GM23338 (cell line): ENCODE measurements around the gene MKLN1. TPM values are rescaled to one million over a fixed set of nuclear protein-coding genes. Genes with fewer than 3 reads are reported as not detected.

ENCODE experiments used
- ATAC-seq: fragments of 200-7000 bp; cut with Tn5 transposase; 3 replicates; pipeline ENCODE4 v1.9.1; 2020
- DNase-seq: peaks from one replicate; pipeline ENCODE4 v3.0.0-alpha.2; 2015; ENCODE audit warnings: low spot score
- H2AFZ ChIP-seq: fragments of 200-600 bp; sonication (generic); 2 replicates; pipeline ENCODE4 v1.8.0; 2016; ENCODE audit warnings: antibody characterized with exemption, mild to moderate bottlenecking, moderate library complexity
- H3F3A ChIP-seq: fragments of 200-600 bp; sonication (generic); replicated peaks from 2 replicates; pipeline ENCODE4 v1.8.0; 2017; ENCODE audit warnings: antibody characterized with exemption, mixed run types, low read depth
- H3K27ac ChIP-seq: fragments of 200-600 bp; sonication (generic); 2 replicates; pipeline ENCODE4 v1.6.1; 2016; ENCODE audit warnings: low read depth
- H3K27me3 ChIP-seq: fragments of 200-600 bp; sonication (generic); 2 replicates; pipeline ENCODE4 v1.8.0; 2016; ENCODE audit warnings: mild to moderate bottlenecking, mixed run types, moderate library complexity; ENCODE audit not compliant: insufficient read depth
- H3K36me3 ChIP-seq: fragments of 200-600 bp; sonication (generic); 2 replicates; pipeline ENCODE4 v1.8.0; 2016; ENCODE audit warnings: mild to moderate bottlenecking; ENCODE audit not compliant: insufficient read depth
- H3K4me1 ChIP-seq: fragments of 200-600 bp; sonication (generic); 2 replicates; pipeline ENCODE4 v1.8.0; 2016; ENCODE audit warnings: mild to moderate bottlenecking, moderate library complexity; ENCODE audit not compliant: insufficient read depth
- H3K4me2 ChIP-seq: fragments of 200-600 bp; sonication (generic); 2 replicates; pipeline ENCODE4 v1.7.1; 2017; ENCODE audit warnings: mixed run types
- H3K4me3 ChIP-seq: fragments of 200-600 bp; sonication (generic); 2 replicates; pipeline ENCODE4 v1.6.1; 2016; ENCODE audit warnings: mixed run types
- H3K79me2 ChIP-seq: fragments of 200-600 bp; sonication (generic); replicated peaks from 2 replicates; pipeline ENCODE4 v1.8.0; 2017; ENCODE audit warnings: mild to moderate bottlenecking; ENCODE audit not compliant: insufficient read depth
- H3K9me2 ChIP-seq: fragments of 200-600 bp; sonication (generic); 2 replicates; pipeline ENCODE4 v1.8.0; 2017; ENCODE audit not compliant: insufficient read depth
- H4K20me1 ChIP-seq: fragments of 200-600 bp; sonication (generic); replicated peaks from 2 replicates; pipeline ENCODE4 v1.8.0; 2017; ENCODE audit warnings: mild to moderate bottlenecking; ENCODE audit not compliant: insufficient read depth
- H3K27ac Mint-ChIP-seq: 2 replicates; pipeline ENCODE4 v1.8.0; 2020; ENCODE audit warnings: inconsistent platforms, mild to moderate bottlenecking, moderate library complexity, mixed read lengths
- H3K27me3 Mint-ChIP-seq: 3 replicates; pipeline ENCODE4 v1.8.0; 2022; ENCODE audit warnings: low read depth, mild to moderate bottlenecking, moderate library complexity, mixed read lengths, inconsistent platforms; ENCODE audit not compliant: insufficient read depth, poor library complexity
- H3K36me3 Mint-ChIP-seq: 3 replicates; pipeline ENCODE4 v1.8.0; 2021; ENCODE audit warnings: low read depth, mild to moderate bottlenecking, inconsistent platforms, moderate library complexity, mixed read lengths
- H3K4me1 Mint-ChIP-seq: 3 replicates; pipeline ENCODE4 v1.8.0; 2020; ENCODE audit warnings: mild to moderate bottlenecking, inconsistent platforms, mixed read lengths
- H3K4me3 Mint-ChIP-seq: 3 replicates; pipeline ENCODE4 v1.8.0; 2021; ENCODE audit warnings: moderate library complexity, mild to moderate bottlenecking, inconsistent platforms, mixed read lengths
- H3K9me3 Mint-ChIP-seq: 3 replicates; pipeline ENCODE4 v1.8.0; 2020; ENCODE audit warnings: moderate library complexity, mild to moderate bottlenecking, inconsistent platforms, mixed read lengths
- CREB1 ChIP-seq: fragments of 250-450 bp; sonication (Bioruptor Pico); IDR thresholded peaks from 2 replicates; pipeline ENCODE4 v1.5.0; 2020; ENCODE audit warnings: low read depth, mild to moderate bottlenecking, moderate library complexity
- EZH2 ChIP-seq: fragments of 200-600 bp; sonication (generic); IDR thresholded peaks from one replicate; pipeline ENCODE4 v1.8.0; 2017; ENCODE audit warnings: antibody characterized with exemption, mild to moderate bottlenecking, low read depth; ENCODE audit not compliant: unreplicated experiment
- JUNB ChIP-seq: IDR thresholded peaks from one replicate; pipeline ENCODE4 v1.6.1; 2016; ENCODE audit warnings: antibody characterized with exemption; ENCODE audit not compliant: unreplicated experiment
- NANOG ChIP-seq: IDR thresholded peaks from 2 replicates; pipeline ENCODE4 v1.6.1; 2016; ENCODE audit warnings: antibody characterized with exemption, borderline replicate concordance
- STAT1 ChIP-seq: IDR thresholded peaks from one replicate; pipeline ENCODE4 v1.6.1; 2016; ENCODE audit warnings: antibody characterized with exemption; ENCODE audit not compliant: unreplicated experiment
- ZNF114 ChIP-seq: fragments of 250-450 bp; sonication (Bioruptor Pico); IDR thresholded peaks from 2 replicates; pipeline ENCODE4 v1.5.0; 2020; ENCODE audit warnings: mild to moderate bottlenecking, moderate library complexity
- ZNF331 ChIP-seq: fragments of 250-450 bp; sonication (Bioruptor Pico); IDR thresholded peaks from 2 replicates; pipeline ENCODE4 v1.5.0; 2020; ENCODE audit warnings: low read depth, mild to moderate bottlenecking, moderate library complexity
- polyA plus RNA-seq: library from polyadenylated mRNA; unstranded; fragments of >200 nt; fragmentation: Nextera tagmentation; extraction: Ambion mirVana; gene quantifications from 2 replicates; pipeline ENCODE4 v1.2.1, GENCODE V29; 2016
- total RNA-seq: library from RNA; depleted of rRNA; stranded (reverse); fragments of >200 nt; shearing (Covaris generic); gene quantifications from 2 replicates; pipeline ENCODE4 v1.2.3, GENCODE V29; 2014
- TF ChIP-seq, protein P1 (sequence below): fragments of 250-450 bp; sonication (Bioruptor Pico); IDR thresholded peaks from 2 replicates; pipeline ENCODE4 v1.5.0; 2020; ENCODE audit warnings: mild to moderate bottlenecking, moderate library complexity
- TF ChIP-seq, protein P2 (sequence below), 2 experiments: fragments of 200-600 bp in 1 of 2; sonication (generic) in 1 of 2; conservative IDR thresholded peaks; 2 replicates each; pipeline versions ENCODE4 v1.5.1 to v1.6.1; 2016 to 2017; ENCODE audit warnings: antibody characterized with exemption in 2 of 2, low read depth in 2 of 2, mild to moderate bottlenecking in 2 of 2, moderate library complexity in 1 of 2

The MKLN1 gene
- total and polyA plus RNA-seq, 2 experiments from 2014 or later: 25.3 to 46.5 TPM

- Histone ChIP-seq H3K4me3 (no peak overlapping the region), H3K4me1 (no peaks in the 10 kb centered on the region), H3K36me3 (peaks cover 6% of the 10 kb centered on the region; the same call in 1 of the 2 replicates), H3K79me2 (no peaks in the 10 kb centered on the region), H2AFZ (no peak overlapping the region), H3K27ac (no peak overlapping the region), H4K20me1 (no peaks in the 10 kb centered on the region), H3F3A (no peaks in the 10 kb centered on the region), H3K4me2 (no peak overlapping the region), H3K9me2 (no peaks in the 10 kb centered on the region), H3K27me3 (no peaks in the 10 kb centered on the region)
- no peaks in the 10 kb centered on the region for H3K9me3 Mint-ChIP-seq
- peaks cover 39% of the 10 kb centered on the region for H3K36me3 Mint-ChIP-seq
- no peak overlapping the region for H3K4me3 Mint-ChIP-seq
- no peak overlapping the region for H3K27ac Mint-ChIP-seq
- peaks cover 7% of the 10 kb centered on the region for H3K4me1 Mint-ChIP-seq
- ATAC-seq (no peak), DNase-seq (no peak)
- TF ChIP-seq, protein P1, sequence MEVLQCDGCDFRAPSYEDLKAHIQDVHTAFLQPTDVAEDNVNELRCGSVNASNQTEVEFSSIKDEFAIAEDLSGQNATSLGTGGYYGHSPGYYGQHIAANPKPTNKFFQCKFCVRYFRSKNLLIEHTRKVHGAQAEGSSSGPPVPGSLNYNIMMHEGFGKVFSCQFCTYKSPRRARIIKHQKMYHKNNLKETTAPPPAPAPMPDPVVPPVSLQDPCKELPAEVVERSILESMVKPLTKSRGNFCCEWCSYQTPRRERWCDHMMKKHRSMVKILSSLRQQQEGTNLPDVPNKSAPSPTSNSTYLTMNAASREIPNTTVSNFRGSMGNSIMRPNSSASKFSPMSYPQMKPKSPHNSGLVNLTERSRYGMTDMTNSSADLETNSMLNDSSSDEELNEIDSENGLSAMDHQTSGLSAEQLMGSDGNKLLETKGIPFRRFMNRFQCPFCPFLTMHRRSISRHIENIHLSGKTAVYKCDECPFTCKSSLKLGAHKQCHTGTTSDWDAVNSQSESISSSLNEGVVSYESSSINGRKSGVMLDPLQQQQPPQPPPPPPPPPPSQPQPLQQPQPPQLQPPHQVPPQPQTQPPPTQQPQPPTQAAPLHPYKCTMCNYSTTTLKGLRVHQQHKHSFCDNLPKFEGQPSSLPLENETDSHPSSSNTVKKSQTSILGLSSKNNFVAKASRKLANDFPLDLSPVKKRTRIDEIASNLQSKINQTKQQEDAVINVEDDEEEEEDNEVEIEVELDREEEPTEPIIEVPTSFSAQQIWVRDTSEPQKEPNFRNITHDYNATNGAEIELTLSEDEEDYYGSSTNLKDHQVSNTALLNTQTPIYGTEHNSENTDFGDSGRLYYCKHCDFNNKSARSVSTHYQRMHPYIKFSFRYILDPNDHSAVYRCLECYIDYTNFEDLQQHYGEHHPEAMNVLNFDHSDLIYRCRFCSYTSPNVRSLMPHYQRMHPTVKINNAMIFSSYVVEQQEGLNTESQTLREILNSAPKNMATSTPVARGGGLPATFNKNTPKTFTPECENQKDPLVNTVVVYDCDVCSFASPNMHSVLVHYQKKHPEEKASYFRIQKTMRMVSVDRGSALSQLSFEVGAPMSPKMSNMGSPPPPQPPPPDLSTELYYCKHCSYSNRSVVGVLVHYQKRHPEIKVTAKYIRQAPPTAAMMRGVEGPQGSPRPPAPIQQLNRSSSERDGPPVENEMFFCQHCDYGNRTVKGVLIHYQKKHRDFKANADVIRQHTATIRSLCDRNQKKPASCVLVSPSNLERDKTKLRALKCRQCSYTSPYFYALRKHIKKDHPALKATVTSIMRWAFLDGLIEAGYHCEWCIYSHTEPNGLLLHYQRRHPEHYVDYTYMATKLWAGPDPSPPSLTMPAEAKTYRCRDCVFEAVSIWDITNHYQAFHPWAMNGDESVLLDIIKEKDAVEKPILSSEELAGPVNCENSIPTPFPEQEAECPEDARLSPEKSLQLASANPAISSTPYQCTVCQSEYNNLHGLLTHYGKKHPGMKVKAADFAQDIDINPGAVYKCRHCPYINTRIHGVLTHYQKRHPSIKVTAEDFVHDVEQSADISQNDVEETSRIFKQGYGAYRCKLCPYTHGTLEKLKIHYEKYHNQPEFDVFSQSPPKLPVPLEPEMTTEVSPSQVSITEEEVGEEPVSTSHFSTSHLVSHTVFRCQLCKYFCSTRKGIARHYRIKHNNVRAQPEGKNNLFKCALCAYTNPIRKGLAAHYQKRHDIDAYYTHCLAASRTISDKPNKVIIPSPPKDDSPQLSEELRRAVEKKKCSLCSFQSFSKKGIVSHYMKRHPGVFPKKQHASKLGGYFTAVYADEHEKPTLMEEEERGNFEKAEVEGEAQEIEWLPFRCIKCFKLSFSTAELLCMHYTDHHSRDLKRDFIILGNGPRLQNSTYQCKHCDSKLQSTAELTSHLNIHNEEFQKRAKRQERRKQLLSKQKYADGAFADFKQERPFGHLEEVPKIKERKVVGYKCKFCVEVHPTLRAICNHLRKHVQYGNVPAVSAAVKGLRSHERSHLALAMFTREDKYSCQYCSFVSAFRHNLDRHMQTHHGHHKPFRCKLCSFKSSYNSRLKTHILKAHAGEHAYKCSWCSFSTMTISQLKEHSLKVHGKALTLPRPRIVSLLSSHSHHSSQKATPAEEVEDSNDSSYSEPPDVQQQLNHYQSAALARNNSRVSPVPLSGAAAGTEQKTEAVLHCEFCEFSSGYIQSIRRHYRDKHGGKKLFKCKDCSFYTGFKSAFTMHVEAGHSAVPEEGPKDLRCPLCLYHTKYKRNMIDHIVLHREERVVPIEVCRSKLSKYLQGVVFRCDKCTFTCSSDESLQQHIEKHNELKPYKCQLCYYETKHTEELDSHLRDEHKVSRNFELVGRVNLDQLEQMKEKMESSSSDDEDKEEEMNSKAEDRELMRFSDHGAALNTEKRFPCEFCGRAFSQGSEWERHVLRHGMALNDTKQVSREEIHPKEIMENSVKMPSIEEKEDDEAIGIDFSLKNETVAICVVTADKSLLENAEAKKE: no peak
- TF ChIP-seq CREB1 (CRISPR knock-in tag) (no peak), ZNF331 (CRISPR knock-in tag) (no peak), JUNB (no peak), ZNF114 (no peak), EZH2 (no peak), STAT1 (no peak), NANOG (no peak)
- TF ChIP-seq, protein P2, sequence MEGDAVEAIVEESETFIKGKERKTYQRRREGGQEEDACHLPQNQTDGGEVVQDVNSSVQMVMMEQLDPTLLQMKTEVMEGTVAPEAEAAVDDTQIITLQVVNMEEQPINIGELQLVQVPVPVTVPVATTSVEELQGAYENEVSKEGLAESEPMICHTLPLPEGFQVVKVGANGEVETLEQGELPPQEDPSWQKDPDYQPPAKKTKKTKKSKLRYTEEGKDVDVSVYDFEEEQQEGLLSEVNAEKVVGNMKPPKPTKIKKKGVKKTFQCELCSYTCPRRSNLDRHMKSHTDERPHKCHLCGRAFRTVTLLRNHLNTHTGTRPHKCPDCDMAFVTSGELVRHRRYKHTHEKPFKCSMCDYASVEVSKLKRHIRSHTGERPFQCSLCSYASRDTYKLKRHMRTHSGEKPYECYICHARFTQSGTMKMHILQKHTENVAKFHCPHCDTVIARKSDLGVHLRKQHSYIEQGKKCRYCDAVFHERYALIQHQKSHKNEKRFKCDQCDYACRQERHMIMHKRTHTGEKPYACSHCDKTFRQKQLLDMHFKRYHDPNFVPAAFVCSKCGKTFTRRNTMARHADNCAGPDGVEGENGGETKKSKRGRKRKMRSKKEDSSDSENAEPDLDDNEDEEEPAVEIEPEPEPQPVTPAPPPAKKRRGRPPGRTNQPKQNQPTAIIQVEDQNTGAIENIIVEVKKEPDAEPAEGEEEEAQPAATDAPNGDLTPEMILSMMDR (conservative IDR thresholded peaks at IDR 0.05; ENCODE audit: low read depth in 2 of 2): no peak
- no peaks in the 10 kb centered on the region for H3K27me3 Mint-ChIP-seq
Measured at GRCh38 chr7:131466735-131467365, 139.2 kb downstream of the MKLN1 start.
